H1 (cell line): Measurements from ENCODE around the gene PTPRE. TPM values are rescaled to one million over a fixed set of nuclear protein-coding genes. Genes with fewer than 3 reads are reported as not detected.

ENCODE experiments used
- CTCF ChIA-PET: fragments of 300-600 bp; sonication (Branson Sonifier 250); formaldehyde crosslinking; loops from one replicate; lab custom pipeline; 2021; ENCODE audit not compliant: partially characterized antibody; lab: Charles Lee
- POLR2A ChIA-PET: fragments of 300-600 bp; sonication (Branson Sonifier 250); formaldehyde crosslinking; loops from one replicate; lab custom pipeline; 2021; ENCODE audit warnings: inconsistent platforms; ENCODE audit not compliant: partially characterized antibody; lab: Charles Lee
- DNase-seq, 2 experiments: peaks; one replicate each; pipeline versions ENCODE4 v3.0.0 to v3.0.0-alpha.2; 2010 to 2022; ENCODE audit warnings: low spot score in 2 of 2, low read depth in 1 of 2, mixed read lengths in 1 of 2
- FAIRE-seq: peaks from 2 replicates; lab custom pipeline; 2011; peaks lifted over from hg19 to GRCh38; lab: Jason Lieb, UNC
- H2AFZ ChIP-seq: 2 replicates; pipeline ENCODE4 v1.8.1; 2012; ENCODE audit warnings: low read length, inconsistent platforms
- H2AK5ac ChIP-seq: 2 replicates; pipeline ENCODE4 v1.6.1; 2013; ENCODE audit warnings: low read depth, low read length
- H2BK120ac ChIP-seq: replicated peaks from 2 replicates; pipeline ENCODE3; 2013; ENCODE audit warnings: low read depth, low read length, inconsistent platforms
- H2BK12ac ChIP-seq: 2 replicates; pipeline ENCODE4 v1.6.1; 2013; ENCODE audit warnings: low read depth, low read length
- H2BK15ac ChIP-seq: 2 replicates; pipeline ENCODE4 v1.6.1; 2013; ENCODE audit warnings: low read length
- H2BK20ac ChIP-seq: 2 replicates; pipeline ENCODE4 v1.6.1; 2013; ENCODE audit warnings: low read length
- H2BK5ac ChIP-seq: 2 replicates; pipeline ENCODE4 v1.6.1; 2013; ENCODE audit warnings: low read depth, low read length
- H3K14ac ChIP-seq: 2 replicates; pipeline ENCODE4 v1.6.1; 2013; ENCODE audit warnings: inconsistent platforms; ENCODE audit not compliant: insufficient read length
- H3K18ac ChIP-seq: 2 replicates; pipeline ENCODE4 v1.6.1; 2013; ENCODE audit warnings: low read length; ENCODE audit errors: extremely low read depth
- H3K23ac ChIP-seq: 2 replicates; pipeline ENCODE4 v1.6.1; 2013; ENCODE audit warnings: inconsistent platforms; ENCODE audit not compliant: insufficient read length
- H3K23me2 ChIP-seq: 2 replicates; pipeline ENCODE4 v1.6.1; 2013; ENCODE audit warnings: low read depth, low read length
- H3K27ac ChIP-seq: 2 replicates; pipeline ENCODE4 v1.6.1; 2011; ENCODE audit warnings: low read depth, low read length, inconsistent platforms
- H3K27me3 ChIP-seq, 4 experiments: replicated peaks in 1 of 4; 1 replicate in 1 of 4; 2 replicates in 3 of 4; pipeline versions ENCODE4 v1.6.1 to v1.8.1; 2011 to 2013; ENCODE audit warnings: low read length in 3 of 4, mild to moderate bottlenecking in 3 of 4, inconsistent platforms in 2 of 4, mixed read lengths in 2 of 4, moderate library complexity in 1 of 4; ENCODE audit not compliant: control insufficient read depth in 3 of 4, insufficient read depth in 3 of 4; ENCODE audit errors: extremely low read depth in 1 of 4
- H3K36me3 ChIP-seq, 4 experiments: 2 replicates each; pipeline versions ENCODE4 v1.6.1 to v1.8.1; 2011 to 2013; ENCODE audit warnings: mild to moderate bottlenecking in 4 of 4, low read length in 3 of 4, moderate library complexity in 2 of 4, control low read depth in 1 of 4, inconsistent platforms in 1 of 4; ENCODE audit not compliant: insufficient read depth in 4 of 4, control insufficient read depth in 2 of 4
- H3K4ac ChIP-seq: replicated peaks from 2 replicates; pipeline ENCODE3; 2013; ENCODE audit warnings: low read length, low read depth, mixed read lengths, inconsistent platforms; ENCODE audit not compliant: insufficient read length
- H3K4me1 ChIP-seq, 4 experiments: replicated peaks in 1 of 4; 1 replicate in 1 of 4; 2 replicates in 3 of 4; pipeline versions ENCODE4 v1.6.1 to v1.8.1; 2011 to 2013; ENCODE audit warnings: low read length in 3 of 4, inconsistent platforms in 2 of 4, mixed read lengths in 1 of 4; ENCODE audit not compliant: insufficient read depth in 4 of 4, control insufficient read depth in 3 of 4
- H3K4me2 ChIP-seq, 2 experiments: 2 replicates each; pipeline versions ENCODE4 v1.6.1 to v1.8.1; 2011 to 2013; ENCODE audit warnings: low read depth in 2 of 2, low read length in 2 of 2, control low read depth in 1 of 2, inconsistent platforms in 1 of 2, mild to moderate bottlenecking in 1 of 2; ENCODE audit not compliant: insufficient read depth in 1 of 2
- H3K4me3 ChIP-seq, 4 experiments: fragments of 200-600, 300-600 bp in 1 of 4; sonication (generic), shearing (Covaris generic), sonication (Bioruptor Twin) in 1 of 4; 2 replicates each; pipeline versions ENCODE4 v1.5.1 to v1.8.1; 2011 to 2016; ENCODE audit warnings: low read length in 4 of 4, low read depth in 3 of 4, control low read depth in 2 of 4, inconsistent platforms in 2 of 4, mild to moderate bottlenecking in 2 of 4, mixed read lengths in 1 of 4, moderate library complexity in 1 of 4; ENCODE audit not compliant: insufficient read depth in 2 of 4; ENCODE audit errors: extremely low read depth in 1 of 4
- H3K56ac ChIP-seq: replicated peaks from 2 replicates; pipeline ENCODE3; 2013; ENCODE audit warnings: low read depth, mild to moderate bottlenecking, mixed read lengths, low read length, inconsistent platforms; ENCODE audit not compliant: insufficient read length
- H3K79me1 ChIP-seq: 2 replicates; pipeline ENCODE4 v1.6.1; 2013; ENCODE audit warnings: low read depth, low read length, control low read depth
- H3K79me2 ChIP-seq, 2 experiments: 2 replicates each; pipeline versions ENCODE4 v1.6.1 to v1.8.1; 2012 to 2013; ENCODE audit warnings: low read length in 2 of 2, mild to moderate bottlenecking in 2 of 2, inconsistent platforms in 1 of 2; ENCODE audit not compliant: insufficient read depth in 2 of 2, control insufficient read depth in 1 of 2
- H3K9ac ChIP-seq, 4 experiments: replicated peaks in 1 of 4; 1 replicate in 1 of 4; 2 replicates in 3 of 4; pipeline versions ENCODE4 v1.6.1 to v1.8.1; 2011 to 2013; ENCODE audit warnings: low read depth in 3 of 4, low read length in 3 of 4, control low read depth in 2 of 4, mild to moderate bottlenecking in 2 of 4, moderate library complexity in 2 of 4, inconsistent platforms in 1 of 4; ENCODE audit errors: extremely low read depth in 1 of 4
- H3K9me3 ChIP-seq, 2 experiments: 2 replicates each; pipeline versions ENCODE4 v1.6.1 to v1.8.1; 2012 to 2013; ENCODE audit warnings: mild to moderate bottlenecking in 2 of 2, moderate library complexity in 2 of 2, control low read depth in 1 of 2, inconsistent platforms in 1 of 2, low read depth in 1 of 2, low read length in 1 of 2, mixed read lengths in 1 of 2; ENCODE audit not compliant: insufficient read depth in 2 of 2
- H4K20me1 ChIP-seq, 2 experiments: replicated peaks in 1 of 2; 2 replicates each; pipeline versions ENCODE3 to v1.8.1; 2011 to 2013; ENCODE audit warnings: inconsistent platforms in 2 of 2, low read length in 2 of 2, mild to moderate bottlenecking in 1 of 2; ENCODE audit not compliant: insufficient read depth in 2 of 2, control insufficient read depth in 1 of 2
- H4K5ac ChIP-seq: 2 replicates; pipeline ENCODE4 v1.6.1; 2013; ENCODE audit warnings: low read length, low read depth, mixed read lengths, inconsistent platforms; ENCODE audit not compliant: insufficient read length
- H4K8ac ChIP-seq: 2 replicates; pipeline ENCODE4 v1.8.0; 2013; ENCODE audit warnings: mild to moderate bottlenecking, moderate library complexity, low read length, inconsistent platforms; ENCODE audit not compliant: insufficient read depth; ENCODE audit errors: extremely low read depth
- H4K91ac ChIP-seq: replicated peaks from 2 replicates; pipeline ENCODE3; 2013; ENCODE audit warnings: low read length, mixed read lengths, inconsistent platforms; ENCODE audit not compliant: insufficient read length
- FOSL1 ChIP-seq: IDR thresholded peaks from 2 replicates; pipeline ENCODE4 v1.6.1; 2011; ENCODE audit warnings: mild to moderate bottlenecking, low read depth, low read length, moderate library complexity; ENCODE audit not compliant: insufficient read depth
- TAF7 ChIP-seq: optimal IDR thresholded peaks from 2 replicates; pipeline ENCODE3; 2011; ENCODE audit warnings: low read depth, mild to moderate bottlenecking, inconsistent platforms, low read length, moderate library complexity, borderline replicate concordance
- WGBS, 2 experiments: shearing (Covaris generic) in 1 of 2; methylation state at CpG; one replicate each; pipeline versions ENCODE4 v1.1.6 to v1.1.7; 2013 to 2015; ENCODE audit warnings: low lambda C conversion rate in 2 of 2, mixed read lengths in 2 of 2, inconsistent platforms in 1 of 2, low coverage in 1 of 2, missing lambda C conversion rate in 1 of 2; ENCODE audit not compliant: insufficient replicate concordance in 2 of 2, insufficient coverage in 1 of 2, insufficient read length in 1 of 2; ENCODE audit errors: extremely low coverage in 1 of 2, missing lambda C conversion rate in 1 of 2; 5-methylcytosine and 5-hydroxymethylcytosine counted together
- polyA plus RNA-seq, 7 experiments: library from polyadenylated mRNA; depleted of rRNA in 3 of 7; stranded (reverse) in 5 of 7; unstranded in 2 of 7; fragments of >200 nt in 5 of 7; fragments of 200-250 nt in 2 of 7; gene quantifications; 1 replicate in 5 of 7; 2 replicates in 1 of 7; 4 replicates in 1 of 7; pipeline versions ENCODE4 v1.2.1 to v1.2.3, GENCODE V29; 2011 to 2013; ENCODE audit warnings: missing spikeins in 2 of 7, mixed read lengths in 2 of 7
- total RNA-seq: library from RNA; stranded (reverse); fragmentation: NEBNext Ultra II Directional; extraction: Animal tissue kit (Norgen Biotek cat#: 25700); gene quantifications from 2 replicates; pipeline ENCODE4 v1.2.1, GENCODE V29; 2021

PTPRE gene
- total and polyA plus RNA-seq, 2 of the 8 experiments (the other 6 are each of a cell fraction or from before 2014, with no cell fraction given) = 0.33 to 0.54 TPM

DNA sequence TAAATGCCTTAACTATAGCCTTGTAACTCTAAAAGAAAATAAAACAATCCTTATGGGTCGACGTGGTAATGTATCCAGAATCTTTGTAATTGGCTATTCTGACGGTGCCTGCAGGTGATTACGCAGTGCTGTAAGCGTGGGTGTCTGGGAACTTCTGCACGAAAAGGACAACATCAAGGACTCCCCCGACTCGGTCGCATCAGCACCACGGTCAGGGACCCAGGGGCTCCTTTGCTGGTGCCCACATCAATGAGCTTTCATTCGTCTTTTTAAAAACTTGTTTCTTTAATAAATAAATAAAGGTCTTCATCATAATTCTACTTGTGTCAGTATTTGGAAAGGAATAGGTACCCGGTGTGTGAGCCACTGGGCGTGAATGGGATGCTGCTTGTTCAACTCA, 206.1 kb downstream of the PTPRE start:
- Histone ChIP-seq H3K4me1 (no peaks in the 10 kb centered on the region), H2BK20ac (no peak overlapping the region), H3K27me3 (no peaks in the 10 kb centered on the region), H3K79me2 (no peaks in the 10 kb centered on the region), H3K23ac (no peak overlapping the region), H3K14ac (no peak overlapping the region), H3K23me2 (no peaks in the 10 kb centered on the region), H3K9ac (no peak overlapping the region), H2BK12ac (no peak overlapping the region), H3K36me3 (peaks cover 38 to 86% (median 84%) of the 10 kb centered on the region in 4 experiments), H3K9me3 (no peaks in the 10 kb centered on the region), H4K8ac (no peak overlapping the region), H3K27ac (no peak overlapping the region), H4K20me1 (peaks cover 0 to 1% of the 10 kb centered on the region in 2 experiments), H4K5ac (no peak overlapping the region), H2BK15ac (no peak overlapping the region), H2BK120ac (no peak overlapping the region), H2AK5ac (no peak overlapping the region), H4K91ac (no peak overlapping the region), H3K4ac (no peak overlapping the region), H3K79me1 (no peaks in the 10 kb centered on the region), H3K4me3 (no peak overlapping the region), H3K18ac (no peak overlapping the region), H2AFZ (no peak overlapping the region), H2BK5ac (no peak overlapping the region), H3K4me2 (no peak overlapping the region), H3K56ac (no peak overlapping the region)
- DNase-seq = no peak
- POLR2A ChIA-PET = no interaction called here
- WGBS, 2 experiments = 88% methylated on average over 13 of the region's 13 CpGs; no CpG with 5 or more reads in 1 of the 2 experiments
- TF ChIP-seq FOSL1 (no peak), TAF7 (no peak)
- no peak for FAIRE-seq
- CTCF ChIA-PET = no interaction called here
